Activated B cell treated with CpG ODN at 0.5 μM for 24 hours (primary cell): ENCODE results near the gene MYADML2. TPM values are rescaled to one million over a fixed set of nuclear protein-coding genes. Genes with fewer than 3 reads are reported as not detected.

Experiments
- ATAC-seq: fragments of 200-7000 bp; cut with Tn5 transposase; one replicate; pipeline ENCODE4 v1.10.0; 2021; ENCODE audit warnings: low read depth, mild to moderate bottlenecking, moderate library complexity
- CTCF ChIA-PET: fragments of 350-600 bp; sonication (Branson Sonifier 250); formaldehyde crosslinking; loops from one replicate; lab custom pipeline; 2021; ENCODE audit warnings: antibody characterized with exemption; lab: Charles Lee
- POLR2A ChIA-PET: fragments of 350-600 bp; sonication (Branson Sonifier 250); formaldehyde crosslinking; loops from one replicate; lab custom pipeline; 2021; ENCODE audit warnings: antibody characterized with exemption; lab: Charles Lee
- DNase-seq: peaks from one replicate; pipeline ENCODE4 v3.0.0; 2022
- H3K27ac Mint-ChIP-seq: one replicate; pipeline ENCODE4 v1.8.0; 2020; ENCODE audit warnings: mixed read lengths
- H3K27me3 Mint-ChIP-seq: one replicate; pipeline ENCODE4 v1.8.0; 2021; ENCODE audit warnings: mixed read lengths
- H3K36me3 Mint-ChIP-seq: one replicate; pipeline ENCODE4 v1.8.0; 2021; ENCODE audit warnings: low read depth, mixed read lengths
- H3K4me1 Mint-ChIP-seq: one replicate; pipeline ENCODE4 v1.8.0; 2021; ENCODE audit warnings: mixed read lengths
- H3K4me3 Mint-ChIP-seq: one replicate; pipeline ENCODE4 v1.8.0; 2020; ENCODE audit warnings: mild to moderate bottlenecking, mixed read lengths
- H3K9me3 Mint-ChIP-seq: one replicate; pipeline ENCODE4 v1.8.0; 2020; ENCODE audit warnings: mixed read lengths
- intact Hi-C: fragments of 100-400 bp; cut with micrococcal nuclease; formaldehyde crosslinking; loops from one replicate; pipeline ENCODE4 v1.15.1; 2024
- total RNA-seq: library from RNA; stranded (reverse); gene quantifications from 2 replicates; pipeline ENCODE4 v1.2.3, GENCODE V29; 2022
- TF ChIP-seq, protein P1 (sequence below): fragments of 200-600 bp; IDR thresholded peaks from one replicate; pipeline ENCODE4 v1.8.0; 2022; ENCODE audit warnings: antibody characterized with exemption, mild to moderate bottlenecking

The MYADML2 gene
- total RNA-seq, 1 donor from 2014 or later, result not detected

GRCh38 chr17:81976332-81977210 lies 29.5 kb upstream of the MYADML2 start:
- peak overlapping the region; percentile 93 for H3K27ac Mint-ChIP-seq
- ATAC-seq (peak; percentile 8), DNase-seq (no peak)
- ChIA-PET CTCF (interaction anchor here (1.1 to 2.0 kb wide), 2 partner anchors 10 to 17 kb away, joined by 3 to 9 read pairs; no protein-coding TSS in a partner anchor), POLR2A (interaction anchor here (0.9 to 2.3 kb wide), 5 partner anchors 9 to 104 kb away, joined by 3 to 20 read pairs (median 5); partner anchors contain the start of genes DCXR and MAFG)
- no peaks in the 10 kb centered on the region for H3K9me3 Mint-ChIP-seq
- peaks cover 25% of the 10 kb centered on the region for H3K4me1 Mint-ChIP-seq
- H3K36me3 Mint-ChIP-seq, result peaks cover 15% of the 10 kb centered on the region
- TF ChIP-seq, protein P1, sequence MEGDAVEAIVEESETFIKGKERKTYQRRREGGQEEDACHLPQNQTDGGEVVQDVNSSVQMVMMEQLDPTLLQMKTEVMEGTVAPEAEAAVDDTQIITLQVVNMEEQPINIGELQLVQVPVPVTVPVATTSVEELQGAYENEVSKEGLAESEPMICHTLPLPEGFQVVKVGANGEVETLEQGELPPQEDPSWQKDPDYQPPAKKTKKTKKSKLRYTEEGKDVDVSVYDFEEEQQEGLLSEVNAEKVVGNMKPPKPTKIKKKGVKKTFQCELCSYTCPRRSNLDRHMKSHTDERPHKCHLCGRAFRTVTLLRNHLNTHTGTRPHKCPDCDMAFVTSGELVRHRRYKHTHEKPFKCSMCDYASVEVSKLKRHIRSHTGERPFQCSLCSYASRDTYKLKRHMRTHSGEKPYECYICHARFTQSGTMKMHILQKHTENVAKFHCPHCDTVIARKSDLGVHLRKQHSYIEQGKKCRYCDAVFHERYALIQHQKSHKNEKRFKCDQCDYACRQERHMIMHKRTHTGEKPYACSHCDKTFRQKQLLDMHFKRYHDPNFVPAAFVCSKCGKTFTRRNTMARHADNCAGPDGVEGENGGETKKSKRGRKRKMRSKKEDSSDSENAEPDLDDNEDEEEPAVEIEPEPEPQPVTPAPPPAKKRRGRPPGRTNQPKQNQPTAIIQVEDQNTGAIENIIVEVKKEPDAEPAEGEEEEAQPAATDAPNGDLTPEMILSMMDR, result no peak
- peak overlapping the region; percentile 95 for H3K4me3 Mint-ChIP-seq
- intact Hi-C loops, result loop anchor here (1.0 to 5.0 kb wide), 6 partner anchors 8 to 122 kb away; partner anchors contain the start of genes DCXR, FASN, LRRC45 and MAFG
- H3K27me3 Mint-ChIP-seq, result no peaks in the 10 kb centered on the region

- TF ChIP-seq, protein P1, result no peak
- H3K9me3 Mint-ChIP-seq, result no peaks in the 10 kb centered on the region
- peaks cover 3% of the 10 kb centered on the region for H3K36me3 Mint-ChIP-seq
- no peak for DNase-seq
- no peak for ATAC-seq
- intact Hi-C loops, result no loop called here
- no peak overlapping the region for H3K4me3 Mint-ChIP-seq
- CTCF ChIA-PET, result no interaction called here
- H3K27me3 Mint-ChIP-seq, result no peaks in the 10 kb centered on the region
- no peak overlapping the region for H3K27ac Mint-ChIP-seq
- peaks cover 12% of the 10 kb centered on the region for H3K4me1 Mint-ChIP-seq
- POLR2A ChIA-PET, result no interaction called here
These were observed 26.4 kb upstream of the MYADML2 start for GRCh38 chr17:81973432-81973831.

GRCh38 chr17:81968850-81969812 lies 22.1 kb upstream of the MYADML2 start:
- Mint-ChIP-seq H3K4me1 (peaks cover 14% of the 10 kb centered on the region), H3K9me3 (no peaks in the 10 kb centered on the region), H3K4me3 (no peak overlapping the region), H3K27me3 (peaks cover 4% of the 10 kb centered on the region), H3K36me3 (no peaks in the 10 kb centered on the region), H3K27ac (no peak overlapping the region)
- DNase-seq (no peak), ATAC-seq (no peak)
- intact Hi-C loops, result loop anchor here (1.0 kb wide), 1 partner anchor 8 kb away; the partner anchor contains the start of gene ASPSCR1
- POLR2A ChIA-PET, result interaction anchor here (3.3 kb wide), 1 partner anchor 8 kb away, joined by 20 read pairs; the partner anchor contains the start of gene ASPSCR1
- CTCF ChIA-PET, result interaction anchor here (0.9 kb wide), 1 partner anchor 10 kb away, joined by 10 read pairs; no protein-coding TSS in a partner anchor
- TF ChIP-seq, protein P1, result no peak

DNA sequence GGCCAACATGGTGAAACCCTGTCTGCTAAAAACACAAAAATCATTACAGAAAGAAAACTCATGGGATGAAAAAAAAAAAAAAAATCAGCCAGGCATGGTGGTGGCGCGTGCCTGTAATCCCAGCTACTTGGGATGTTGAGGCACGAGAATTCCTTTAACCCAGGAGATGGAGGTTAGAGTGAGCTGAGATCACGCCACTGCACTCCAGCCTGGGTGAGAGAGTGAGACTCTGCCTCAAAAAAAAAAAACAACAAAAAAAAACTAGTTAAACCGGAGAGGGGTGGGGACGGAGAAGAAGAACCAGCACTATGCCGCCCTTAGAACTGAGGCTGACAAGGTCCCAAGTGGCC lies 21.3 kb upstream of the MYADML2 start:
- POLR2A ChIA-PET, result interaction anchor here (0.6 to 3.3 kb wide), 7 partner anchors 9 to 1823 kb away, joined by 3 to 20 read pairs (median 4); partner anchors contain the start of genes ASPSCR1, CENPX, LRRC45 and MCRIP1
- peak overlapping the region; percentile 68 for H3K4me3 Mint-ChIP-seq

More for the DNA sequence above, 21.3 kb upstream of the MYADML2 start:
- Mint-ChIP-seq H3K36me3 (no peaks in the 10 kb centered on the region), H3K4me1 (peaks cover 14% of the 10 kb centered on the region), H3K9me3 (no peaks in the 10 kb centered on the region), H3K27me3 (peaks cover 8% of the 10 kb centered on the region), H3K27ac (no peak overlapping the region)
- no peak for ATAC-seq
- DNase-seq, result no peak
- intact Hi-C loops, result loop anchor here (1.0 kb wide), 1 partner anchor 9 kb away; the partner anchor contains the start of gene ASPSCR1
- TF ChIP-seq, protein P1, result no peak
- CTCF ChIA-PET, result interaction anchor here (0.9 kb wide), 1 partner anchor 9 kb away, joined by 10 read pairs; no protein-coding TSS in a partner anchor
